BJ (cell line): Measurements from ENCODE around the gene GABRA6. TPM values are rescaled to one million over a fixed set of nuclear protein-coding genes. Genes with fewer than 3 reads are reported as not detected.

Experiments
- CTCF ChIA-PET: fragments of 350-600 bp; formaldehyde crosslinking; extraction: SDS; loops from one replicate; lab custom pipeline; 2021; ENCODE audit warnings: antibody characterized with exemption, inconsistent platforms; lab: Yijun Ruan, JAX
- POLR2A ChIA-PET: fragments of 300-600 bp; sonication (Branson Sonifier 250); formaldehyde crosslinking; extraction: SDS; loops from one replicate; lab custom pipeline; 2021; ENCODE audit warnings: antibody characterized with exemption; lab: Charles Lee
- DNase-seq: peaks from one replicate; pipeline ENCODE4 v3.0.0-alpha.2; 2011; ENCODE audit warnings: low read depth
- H3K27me3 ChIP-seq: 2 replicates; pipeline ENCODE4 v1.6.0; 2011; ENCODE audit warnings: low read length; ENCODE audit not compliant: control insufficient read depth, insufficient read depth
- H3K36me3 ChIP-seq: 2 replicates; pipeline ENCODE4 v1.5.1; 2011; ENCODE audit warnings: low read length; ENCODE audit not compliant: control insufficient read depth, insufficient read depth
- H3K4me3 ChIP-seq: 2 replicates; pipeline ENCODE4 v1.5.1; 2011; ENCODE audit warnings: low read depth, mild to moderate bottlenecking, control low read depth, low read length
- polyA plus RNA-seq: library from polyadenylated mRNA; depleted of rRNA; stranded (reverse); fragments of >200 nt; gene quantifications from 2 replicates; pipeline ENCODE4 v1.2.3, GENCODE V29; 2011
- TF ChIP-seq, protein P1 (sequence below): IDR thresholded peaks from 2 replicates; pipeline ENCODE4 v1.5.1; 2011; ENCODE audit warnings: low read depth, mild to moderate bottlenecking, control low read depth, inconsistent platforms, low read length, moderate library complexity; ENCODE audit not compliant: insufficient read depth

The GABRA6 gene
- polyA plus RNA-seq, 1 experiment = not detected

DNA sequence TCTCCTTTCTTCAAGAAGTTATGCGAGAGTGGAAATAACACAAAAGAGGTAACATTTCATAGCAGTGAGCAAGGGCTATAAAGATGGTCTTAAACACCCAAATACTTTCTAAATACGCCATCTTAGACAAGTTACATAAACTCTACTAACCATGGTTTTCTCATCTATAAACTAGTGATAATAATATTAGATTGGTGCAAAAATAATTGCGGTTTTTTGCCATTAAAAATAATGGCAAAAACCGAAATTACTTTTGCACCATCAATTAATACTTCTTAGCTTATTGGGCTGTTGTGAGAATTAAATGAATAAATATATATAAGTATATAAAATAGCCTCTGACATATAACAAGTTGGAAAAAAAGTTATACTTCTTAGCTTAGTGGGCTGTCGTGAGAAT, 23.7 kb downstream of the GABRA6 start:
- H3K36me3 ChIP-seq = no peaks in the 10 kb centered on the region
- no peaks in the 10 kb centered on the region for H3K27me3 ChIP-seq
- ChIA-PET CTCF (no interaction called here), POLR2A (no interaction called here)
- DNase-seq = no peak
- H3K4me3 ChIP-seq = no peak overlapping the region
- TF ChIP-seq, protein P1, sequence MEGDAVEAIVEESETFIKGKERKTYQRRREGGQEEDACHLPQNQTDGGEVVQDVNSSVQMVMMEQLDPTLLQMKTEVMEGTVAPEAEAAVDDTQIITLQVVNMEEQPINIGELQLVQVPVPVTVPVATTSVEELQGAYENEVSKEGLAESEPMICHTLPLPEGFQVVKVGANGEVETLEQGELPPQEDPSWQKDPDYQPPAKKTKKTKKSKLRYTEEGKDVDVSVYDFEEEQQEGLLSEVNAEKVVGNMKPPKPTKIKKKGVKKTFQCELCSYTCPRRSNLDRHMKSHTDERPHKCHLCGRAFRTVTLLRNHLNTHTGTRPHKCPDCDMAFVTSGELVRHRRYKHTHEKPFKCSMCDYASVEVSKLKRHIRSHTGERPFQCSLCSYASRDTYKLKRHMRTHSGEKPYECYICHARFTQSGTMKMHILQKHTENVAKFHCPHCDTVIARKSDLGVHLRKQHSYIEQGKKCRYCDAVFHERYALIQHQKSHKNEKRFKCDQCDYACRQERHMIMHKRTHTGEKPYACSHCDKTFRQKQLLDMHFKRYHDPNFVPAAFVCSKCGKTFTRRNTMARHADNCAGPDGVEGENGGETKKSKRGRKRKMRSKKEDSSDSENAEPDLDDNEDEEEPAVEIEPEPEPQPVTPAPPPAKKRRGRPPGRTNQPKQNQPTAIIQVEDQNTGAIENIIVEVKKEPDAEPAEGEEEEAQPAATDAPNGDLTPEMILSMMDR = no peak

DNA sequence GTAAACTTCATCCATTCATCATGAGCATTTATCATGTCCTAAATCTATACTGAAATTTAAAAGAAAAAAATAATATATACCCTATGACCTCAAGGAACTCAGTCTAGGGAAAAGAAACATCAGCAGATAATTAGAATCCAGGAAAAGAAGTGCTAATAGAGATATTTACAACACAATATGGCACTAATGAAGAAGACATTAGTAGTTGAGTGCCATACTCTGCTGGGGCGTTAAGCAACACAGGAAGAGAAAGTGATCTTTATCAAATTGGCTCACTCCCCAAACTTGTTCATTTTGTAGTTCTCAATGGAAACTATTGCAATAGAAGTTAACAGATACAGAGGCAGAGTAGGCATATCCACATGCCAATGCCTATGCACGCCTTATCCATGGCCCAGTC, 27.5 kb downstream of the GABRA6 start:
- no peaks in the 10 kb centered on the region for H3K36me3 ChIP-seq
- TF ChIP-seq, protein P1 = no peak
- H3K27me3 ChIP-seq = no peaks in the 10 kb centered on the region
- no peak for DNase-seq
- ChIA-PET POLR2A (no interaction called here), CTCF (no interaction called here)
- no peak overlapping the region for H3K4me3 ChIP-seq

DNA sequence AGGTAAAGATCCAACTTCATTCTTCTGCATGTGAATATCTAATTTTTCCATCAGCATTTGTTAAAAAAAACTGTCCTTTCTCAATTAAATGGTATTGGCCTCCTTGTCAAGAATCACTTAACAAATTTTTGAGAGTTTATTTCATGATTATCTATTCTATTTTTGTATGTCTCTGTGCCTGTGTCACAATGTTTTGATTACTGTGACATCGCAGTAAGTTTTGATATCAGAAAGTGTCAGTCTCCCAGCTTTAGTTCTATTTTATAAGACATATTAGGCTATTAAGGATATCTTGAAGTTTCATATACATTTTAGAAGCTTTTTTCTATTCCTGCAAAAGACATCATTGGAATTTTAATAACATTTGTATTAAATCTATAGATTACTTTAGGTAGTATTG, 33.6 kb downstream of the GABRA6 start:
- Histone ChIP-seq H3K36me3 (no peaks in the 10 kb centered on the region), H3K27me3 (no peaks in the 10 kb centered on the region), H3K4me3 (no peak overlapping the region)
- ChIA-PET CTCF (no interaction called here), POLR2A (no interaction called here)
- TF ChIP-seq, protein P1 = no peak
- DNase-seq = no peak

DNA sequence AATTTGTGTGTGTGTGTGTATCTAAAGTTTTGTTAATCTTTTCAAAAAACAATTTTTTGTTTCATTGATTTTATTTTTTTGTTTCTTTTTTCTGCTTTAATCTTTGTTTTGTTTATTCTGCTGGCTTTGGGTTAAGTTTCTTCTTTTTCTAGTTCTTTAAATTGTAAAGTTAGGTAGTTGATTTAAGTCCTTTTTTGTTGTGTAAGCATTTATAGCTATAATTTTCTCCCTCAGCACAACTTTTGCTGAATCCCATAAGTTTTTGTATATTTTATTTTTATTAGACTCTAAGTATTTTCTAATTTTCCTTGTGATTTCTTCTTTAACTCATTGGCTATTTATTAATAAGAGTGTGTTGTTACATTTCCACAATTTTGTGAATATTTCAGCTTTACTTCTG, 34.9 kb downstream of the GABRA6 start:
- Histone ChIP-seq H3K4me3 (no peak overlapping the region), H3K36me3 (no peaks in the 10 kb centered on the region), H3K27me3 (no peaks in the 10 kb centered on the region)
- CTCF ChIA-PET = interaction anchor here (0.6 kb wide), 1 partner anchor 1339 kb away, joined by 3 read pairs; no protein-coding TSS in a partner anchor
- TF ChIP-seq, protein P1 = no peak
- POLR2A ChIA-PET = no interaction called here
- no peak for DNase-seq

DNA sequence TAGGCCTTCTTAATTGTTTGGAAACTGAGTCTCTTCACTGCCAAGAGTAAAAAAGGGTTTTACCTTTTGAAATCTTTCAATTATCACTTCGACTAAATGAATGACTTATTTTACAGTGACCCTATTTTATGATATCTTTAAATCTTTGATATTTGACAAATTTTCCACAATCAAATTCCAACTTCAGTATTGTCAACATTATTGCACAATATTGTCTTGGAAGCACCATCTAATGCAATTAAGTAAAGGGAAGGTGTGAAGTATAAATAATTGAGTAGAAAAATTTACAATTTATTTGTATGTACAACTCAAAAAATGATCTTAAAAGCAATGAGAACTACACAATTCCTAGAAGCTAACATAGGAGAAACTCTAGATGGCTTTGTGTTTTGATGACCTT, 49.2 kb downstream of the GABRA6 start:
- Histone ChIP-seq H3K27me3 (no peaks in the 10 kb centered on the region), H3K36me3 (no peaks in the 10 kb centered on the region), H3K4me3 (no peak overlapping the region)
- ChIA-PET POLR2A (no interaction called here), CTCF (no interaction called here)
- TF ChIP-seq, protein P1 = no peak
- no peak for DNase-seq
